ENCODE results near the gene MRPS26.

- TF ChIP-seq POLR2A (IDR thresholded peaks at IDR 0.05): no peak
- TF ChIP-seq CTCF (IDR thresholded peaks at IDR 0.05): no peak
Measured at GRCh38 chr20:3071266-3071609, 25.4 kb downstream of the MRPS26 start.
